SK-N-SH (cell line): ENCODE data around the gene HOPX. TPM values are rescaled to one million over a fixed set of nuclear protein-coding genes. Genes with fewer than 3 reads are reported as not detected.

Experiments
- CTCF ChIA-PET: fragments of 300-600, 350-600 bp; formaldehyde crosslinking; extraction: SDS; loops from one replicate; lab custom pipeline; 2021; lab: Yijun Ruan, JAX
- POLR2A ChIA-PET: fragments of 350-600 bp; sonication (Branson Sonifier 250); formaldehyde crosslinking; extraction: SDS; loops from one replicate; lab custom pipeline; 2020; ENCODE audit warnings: antibody characterized with exemption, inconsistent platforms; lab: Yijun Ruan, JAX
- DNase-seq: peaks from one replicate; pipeline ENCODE4 v3.0.0; 2012
- H2AFZ ChIP-seq: fragments of 200-600 bp; sonication (generic); 2 replicates; pipeline ENCODE4 v1.8.1; 2016; ENCODE audit warnings: antibody characterized with exemption, mild to moderate bottlenecking, low read depth
- H3F3A ChIP-seq: fragments of 200-600 bp; sonication (generic); replicated peaks from 2 replicates; pipeline ENCODE3; 2016; ENCODE audit warnings: antibody characterized with exemption, mild to moderate bottlenecking; ENCODE audit not compliant: insufficient read depth
- H3K27ac ChIP-seq, 2 experiments: fragments of 200-500 bp in 1 of 2; fragments of 200-600 bp in 1 of 2; sonication (Bioruptor generic) in 1 of 2; sonication (generic), shearing (Covaris generic) in 1 of 2; 2 replicates each; pipeline versions ENCODE4 v1.5.1 to v1.6.1; 2014 to 2016; ENCODE audit warnings: low read depth in 2 of 2, inconsistent platforms in 1 of 2, low read length in 1 of 2, mild to moderate bottlenecking in 1 of 2, mixed read lengths in 1 of 2
- H3K27me3 ChIP-seq: fragments of 200-600 bp; sonication (generic), shearing (Covaris generic); 2 replicates; pipeline ENCODE4 v1.6.1; 2016; ENCODE audit warnings: mixed run types; ENCODE audit not compliant: insufficient read depth
- H3K36me3 ChIP-seq, 2 experiments: fragments of 200-500 bp in 1 of 2; fragments of 200-600 bp in 1 of 2; sonication (Bioruptor generic) in 1 of 2; sonication (generic) in 1 of 2; replicated peaks in 1 of 2; 2 replicates each; pipeline versions ENCODE3 to v1.5.1; 2014 to 2016; ENCODE audit warnings: low read length in 1 of 2, mild to moderate bottlenecking in 1 of 2; ENCODE audit not compliant: insufficient read depth in 2 of 2, control insufficient read depth in 1 of 2
- H3K4me1 ChIP-seq, 2 experiments: fragments of 200-500 bp in 1 of 2; fragments of 200-600 bp in 1 of 2; sonication (Bioruptor generic) in 1 of 2; sonication (generic), shearing (Covaris generic) in 1 of 2; 2 replicates each; pipeline versions ENCODE4 v1.5.1 to v1.6.1; 2014 to 2016; ENCODE audit warnings: low read depth in 1 of 2, low read length in 1 of 2, mixed run types in 1 of 2; ENCODE audit not compliant: insufficient read depth in 2 of 2, control insufficient read depth in 1 of 2
- H3K4me2 ChIP-seq: fragments of 200-600 bp; sonication (generic), shearing (Covaris generic); 2 replicates; pipeline ENCODE4 v1.6.1; 2017; ENCODE audit warnings: mixed run types
- H3K4me3 ChIP-seq, 2 experiments: fragments of 200-500 bp in 1 of 2; fragments of 200-600 bp in 1 of 2; sonication (Bioruptor generic) in 1 of 2; sonication (generic), shearing (Covaris generic) in 1 of 2; 2 replicates each; pipeline versions ENCODE4 v1.5.1 to v1.8.1; 2014 to 2016; ENCODE audit warnings: low read depth in 2 of 2, inconsistent platforms in 1 of 2, low read length in 1 of 2, mild to moderate bottlenecking in 1 of 2, mixed read lengths in 1 of 2, moderate library complexity in 1 of 2
- H3K79me2 ChIP-seq: fragments of 200-600 bp; sonication (generic); 2 replicates; pipeline ENCODE4 v1.8.1; 2017; ENCODE audit warnings: mild to moderate bottlenecking; ENCODE audit not compliant: insufficient read depth
- H3K9ac ChIP-seq: fragments of 200-600 bp; sonication (generic); 2 replicates; pipeline ENCODE4 v1.6.1; 2017; ENCODE audit warnings: mixed run types
- H3K9me2 ChIP-seq: fragments of 200-600 bp; sonication (generic); 2 replicates; pipeline ENCODE4 v1.6.1; 2017; ENCODE audit warnings: mixed run types
- H3K9me3 ChIP-seq: fragments of 200-600 bp; sonication (generic); 2 replicates; pipeline ENCODE4 v1.6.1; 2017; ENCODE audit warnings: mixed run types, mild to moderate bottlenecking, moderate library complexity
- H4K20me1 ChIP-seq: fragments of 200-600 bp; sonication (generic); 2 replicates; pipeline ENCODE4 v1.6.1; 2017; ENCODE audit warnings: mild to moderate bottlenecking, mixed run types; ENCODE audit not compliant: insufficient read depth
- EP300 ChIP-seq, 2 experiments: IDR thresholded peaks; 2 replicates each; pipeline versions ENCODE4 v1.4.0 to v1.6.1; 2012; ENCODE audit warnings: borderline replicate concordance in 1 of 2, low read depth in 1 of 2, low read length in 1 of 2
- EZH2phosphoT487 ChIP-seq: fragments of 200-600 bp; sonication (generic); IDR thresholded peaks from 2 replicates; pipeline ENCODE4 v1.6.1; 2017; ENCODE audit warnings: low read depth, mixed run types, mild to moderate bottlenecking, antibody characterized with exemption, moderate library complexity, borderline replicate concordance
- FOXJ3 ChIP-seq: sonication (generic); formaldehyde crosslinking; IDR thresholded peaks from 2 replicates; pipeline ENCODE4 v1.5.1; 2020; ENCODE audit warnings: mild to moderate bottlenecking, missing genetic modification reagents
- FOXM1 ChIP-seq: IDR thresholded peaks from 2 replicates; pipeline ENCODE4 v1.4.0; 2012; ENCODE audit warnings: low read depth, mild to moderate bottlenecking
- GATA2 ChIP-seq: sonication (generic); formaldehyde crosslinking; IDR thresholded peaks from 2 replicates; pipeline ENCODE4 v1.5.0; 2020; ENCODE audit warnings: mild to moderate bottlenecking, missing genetic modification reagents
- MAX ChIP-seq: IDR thresholded peaks from 2 replicates; pipeline ENCODE4 v1.4.0; 2012; ENCODE audit warnings: low read depth
- MEF2A ChIP-seq: IDR thresholded peaks from 2 replicates; pipeline ENCODE4 v1.4.0; 2012; ENCODE audit warnings: low read depth, borderline replicate concordance
- MXI1 ChIP-seq: IDR thresholded peaks from 2 replicates; pipeline ENCODE4 v1.6.1; 2012; ENCODE audit warnings: mild to moderate bottlenecking, low read depth, low read length, improper control_type of control experiment
- NFIC ChIP-seq: IDR thresholded peaks from 2 replicates; pipeline ENCODE4 v1.4.0; 2012; ENCODE audit warnings: borderline replicate concordance
- POLR2AphosphoS5 ChIP-seq: IDR thresholded peaks from 2 replicates; pipeline ENCODE4 v1.6.1; 2012; ENCODE audit warnings: low read depth, low read length
- RAD21 ChIP-seq: IDR thresholded peaks from 2 replicates; pipeline ENCODE4 v1.6.1; 2012; ENCODE audit warnings: mild to moderate bottlenecking, low read length
- SIN3A ChIP-seq: IDR thresholded peaks from 2 replicates; pipeline ENCODE4 v1.6.1; 2012; ENCODE audit warnings: low read depth, mild to moderate bottlenecking, low read length, moderate library complexity, borderline replicate concordance
- SMC3 ChIP-seq: IDR thresholded peaks from 2 replicates; pipeline ENCODE4 v1.6.1; 2012; ENCODE audit warnings: low read depth, low read length, improper control_type of control experiment
- TAF1 ChIP-seq: IDR thresholded peaks from 2 replicates; pipeline ENCODE4 v1.6.1; 2012; ENCODE audit warnings: low read depth, mild to moderate bottlenecking, low read length, moderate library complexity, borderline replicate concordance
- TCF12 ChIP-seq: IDR thresholded peaks from 2 replicates; pipeline ENCODE4 v1.4.0; 2012
- TEAD4 ChIP-seq: IDR thresholded peaks from 2 replicates; pipeline ENCODE4 v1.4.0; 2012; ENCODE audit warnings: mild to moderate bottlenecking, borderline replicate concordance; ENCODE audit not compliant: insufficient read depth
- WGBS: methylation state at CpG from one replicate; pipeline ENCODE4 v1.1.6; 2017; ENCODE audit warnings: low lambda C conversion rate; 5-methylcytosine and 5-hydroxymethylcytosine counted together
- polyA plus RNA-seq, 3 experiments: library from polyadenylated mRNA; depleted of rRNA; stranded (reverse); fragments of >200 nt; gene quantifications; 2 replicates each; pipeline ENCODE4 v1.2.3, GENCODE V29; 2012
- TF ChIP-seq, protein P1 (sequence below): IDR thresholded peaks from 2 replicates; pipeline ENCODE4 v1.4.0; 2012; ENCODE audit warnings: low read depth, borderline replicate concordance
- TF ChIP-seq, protein P2 (sequence below): fragments of 150-350 bp; IDR thresholded peaks from 2 replicates; pipeline ENCODE4 v1.6.1; 2017; ENCODE audit warnings: antibody characterized with exemption, low read length, low read depth, borderline replicate concordance

HOPX gene
- polyA plus RNA-seq, 1 of the 3 experiments (the other 2 are of a cell fraction), result 0.05 TPM

DNA sequence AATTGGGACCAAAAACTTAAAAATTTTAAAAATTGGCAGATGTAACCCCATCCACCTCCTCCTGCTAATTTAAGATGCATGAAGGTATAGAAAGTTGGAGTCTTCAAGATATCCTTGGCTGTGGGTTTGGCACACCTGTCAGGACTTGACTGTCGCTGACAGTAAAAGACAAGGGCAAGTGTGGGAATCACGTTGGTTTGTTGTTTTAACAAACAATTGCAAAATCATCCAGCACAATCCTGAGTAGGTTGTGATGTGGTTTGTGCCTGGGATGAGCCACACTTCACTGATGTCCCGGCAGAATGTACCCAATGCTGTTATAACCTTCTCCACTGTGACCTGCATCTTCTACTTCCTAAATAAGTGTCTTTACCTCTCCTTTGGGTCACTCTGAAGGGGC is 24.0 kb downstream of the HOPX start:
- H3K4me2 ChIP-seq, result no peak overlapping the region
- peaks cover 59% of the 10 kb centered on the region for H3K27me3 ChIP-seq
- no peaks in the 10 kb centered on the region for H4K20me1 ChIP-seq
- H3K4me1 ChIP-seq, result peaks cover 5 to 11% of the 10 kb centered on the region in 2 experiments; a peak in 1 of 4 replicates
- H3K9ac ChIP-seq, result no peak overlapping the region
- CTCF ChIA-PET, result interaction anchor here (1.4 to 1.5 kb wide), 3 partner anchors 10 to 143 kb away, joined by 3 to 5 read pairs (median 3); no protein-coding TSS in a partner anchor
- no peak overlapping the region for H2AFZ ChIP-seq
- TF ChIP-seq TEAD4 (no peak), FOXJ3 (CRISPR knock-in tag) (no peak), EZH2phosphoT487 (no peak), FOXM1 (no peak), NFIC (no peak), MEF2A (no peak), SMC3 (no peak), TAF1 (no peak), EP300 (IDR thresholded peaks at IDR 0.05; ENCODE audit: borderline replicate concordance in 1 of 2, low read depth in 1 of 2, low read length in 1 of 2) (no peak), SIN3A (no peak), MXI1 (no peak), POLR2AphosphoS5 (no peak), GATA2 (CRISPR knock-in tag) (no peak), MAX (no peak), RAD21 (no peak), TCF12 (no peak)
- TF ChIP-seq, protein P1, sequence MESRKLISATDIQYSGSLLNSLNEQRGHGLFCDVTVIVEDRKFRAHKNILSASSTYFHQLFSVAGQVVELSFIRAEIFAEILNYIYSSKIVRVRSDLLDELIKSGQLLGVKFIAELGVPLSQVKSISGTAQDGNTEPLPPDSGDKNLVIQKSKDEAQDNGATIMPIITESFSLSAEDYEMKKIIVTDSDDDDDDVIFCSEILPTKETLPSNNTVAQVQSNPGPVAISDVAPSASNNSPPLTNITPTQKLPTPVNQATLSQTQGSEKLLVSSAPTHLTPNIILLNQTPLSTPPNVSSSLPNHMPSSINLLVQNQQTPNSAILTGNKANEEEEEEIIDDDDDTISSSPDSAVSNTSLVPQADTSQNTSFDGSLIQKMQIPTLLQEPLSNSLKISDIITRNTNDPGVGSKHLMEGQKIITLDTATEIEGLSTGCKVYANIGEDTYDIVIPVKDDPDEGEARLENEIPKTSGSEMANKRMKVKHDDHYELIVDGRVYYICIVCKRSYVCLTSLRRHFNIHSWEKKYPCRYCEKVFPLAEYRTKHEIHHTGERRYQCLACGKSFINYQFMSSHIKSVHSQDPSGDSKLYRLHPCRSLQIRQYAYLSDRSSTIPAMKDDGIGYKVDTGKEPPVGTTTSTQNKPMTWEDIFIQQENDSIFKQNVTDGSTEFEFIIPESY, result no peak
- TF ChIP-seq, protein P2, sequence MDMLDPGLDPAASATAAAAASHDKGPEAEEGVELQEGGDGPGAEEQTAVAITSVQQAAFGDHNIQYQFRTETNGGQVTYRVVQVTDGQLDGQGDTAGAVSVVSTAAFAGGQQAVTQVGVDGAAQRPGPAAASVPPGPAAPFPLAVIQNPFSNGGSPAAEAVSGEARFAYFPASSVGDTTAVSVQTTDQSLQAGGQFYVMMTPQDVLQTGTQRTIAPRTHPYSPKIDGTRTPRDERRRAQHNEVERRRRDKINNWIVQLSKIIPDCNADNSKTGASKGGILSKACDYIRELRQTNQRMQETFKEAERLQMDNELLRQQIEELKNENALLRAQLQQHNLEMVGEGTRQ, result no peak
- H3K9me2 ChIP-seq, result no peaks in the 10 kb centered on the region
- H3K79me2 ChIP-seq, result no peaks in the 10 kb centered on the region
- H3K9me3 ChIP-seq, result no peaks in the 10 kb centered on the region
- no peak overlapping the region for H3K27ac ChIP-seq
- POLR2A ChIA-PET, result no interaction called here
- no peaks in the 10 kb centered on the region for H3K36me3 ChIP-seq
- 5% methylated on average over 2 of the region's 3 CpGs for WGBS
- H3K4me3 ChIP-seq, result no peak overlapping the region
- no peak for DNase-seq
- H3F3A ChIP-seq, result no peaks in the 10 kb centered on the region
